ENCODE results near the gene NIM1K. TPM values are rescaled to one million over a fixed set of nuclear protein-coding genes. Genes with fewer than 3 reads are reported as not detected.

Gene NIM1K
- total RNA-seq, 2 donors from 2014 or later: 0.42 TPM; not detected in 1

- DNase-seq: no peak
- Histone ChIP-seq H3K9me3 (no peaks in the 10 kb centered on the region), H3K27me3 (no peaks in the 10 kb centered on the region), H3K27ac (no peak overlapping the region), H3K9ac (ENCODE audit: low read depth in 2 of 2, low read length in 2 of 2) (no peak overlapping the region), H3K4me3 (no peak overlapping the region), H3K4me1 (no peaks in the 10 kb centered on the region), H3K36me3 (no peaks in the 10 kb centered on the region)
- intact Hi-C loops (cut with DNase I): no loop called here
- no peak for TF ChIP-seq CTCF (IDR thresholded peaks at IDR 0.05)
Observed at GRCh38 chr5:43227655-43228054, 35.6 kb downstream of the NIM1K start.

GRCh38 chr5:43230707-43231106 is 38.7 kb downstream of the NIM1K start:
- Histone ChIP-seq H3K4me3 (no peak overlapping the region), H3K36me3 (no peaks in the 10 kb centered on the region), H3K27ac (no peak overlapping the region), H3K9ac (ENCODE audit: low read depth in 2 of 2, low read length in 2 of 2) (no peak overlapping the region), H3K4me1 (no peaks in the 10 kb centered on the region), H3K27me3 (no peaks in the 10 kb centered on the region), H3K9me3 (no peaks in the 10 kb centered on the region)
- no peak for TF ChIP-seq CTCF (IDR thresholded peaks at IDR 0.05)
- intact Hi-C loops (cut with DNase I): no loop called here
- no peak for DNase-seq

DNA sequence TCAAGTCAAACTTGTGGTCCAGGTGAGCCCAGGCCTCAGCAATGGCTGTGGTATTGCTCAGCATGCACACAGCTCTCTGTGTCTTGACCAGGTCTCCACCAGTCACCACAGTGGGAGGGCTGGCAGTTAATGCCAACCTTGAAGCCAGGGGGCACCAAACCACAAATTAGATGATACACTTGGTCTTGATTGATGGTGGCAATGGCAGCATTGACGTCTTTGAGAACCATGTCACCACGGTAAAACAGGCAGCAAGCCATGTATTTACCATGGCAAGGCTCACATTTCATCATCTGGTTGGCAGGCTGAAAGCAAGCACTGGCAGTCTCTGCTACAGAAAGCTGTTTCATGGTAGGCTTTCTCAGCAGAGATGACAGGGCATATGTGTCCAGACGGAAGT is 40.0 kb downstream of the NIM1K start:
- Histone ChIP-seq H3K27ac (no peak overlapping the region), H3K27me3 (no peaks in the 10 kb centered on the region), H3K9ac (ENCODE audit: low read depth in 2 of 2, low read length in 2 of 2) (no peak overlapping the region), H3K4me1 (no peaks in the 10 kb centered on the region), H3K9me3 (no peaks in the 10 kb centered on the region), H3K36me3 (no peaks in the 10 kb centered on the region), H3K4me3 (no peak overlapping the region)
- DNase-seq: no peak
- intact Hi-C loops (cut with DNase I): no loop called here
- TF ChIP-seq CTCF (IDR thresholded peaks at IDR 0.05): no peak

- Histone ChIP-seq H3K9me3 (no peaks in the 10 kb centered on the region), H3K27me3 (no peaks in the 10 kb centered on the region), H3K4me1 (no peaks in the 10 kb centered on the region), H3K9ac (ENCODE audit: low read depth in 2 of 2, low read length in 2 of 2) (no peak overlapping the region), H3K36me3 (no peaks in the 10 kb centered on the region), H3K27ac (no peak overlapping the region), H3K4me3 (no peak overlapping the region)
- TF ChIP-seq CTCF (IDR thresholded peaks at IDR 0.05): no peak
- intact Hi-C loops (cut with DNase I): no loop called here
- no peak for DNase-seq
Observed at GRCh38 chr5:43232943-43233833, 41.2 kb downstream of the NIM1K start.

DNA sequence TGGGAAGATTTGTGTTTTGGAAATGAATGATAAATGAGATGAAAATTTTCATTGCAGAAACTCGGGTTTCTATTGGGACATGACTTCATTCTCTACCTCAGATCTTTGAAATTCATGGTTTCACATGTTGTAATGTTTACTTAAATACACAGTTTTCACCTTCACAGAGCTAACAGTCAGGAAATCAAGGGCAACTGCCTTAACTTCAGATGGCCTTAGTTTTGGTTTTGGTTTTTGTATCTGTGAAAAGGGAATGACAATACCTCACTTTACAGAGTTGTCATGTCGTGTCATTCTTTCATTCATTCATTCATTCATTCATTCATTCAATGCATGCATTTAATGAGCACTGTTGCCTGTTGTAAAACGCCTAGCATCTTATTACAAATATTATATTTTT is 41.9 kb downstream of the NIM1K start:
- no peak for DNase-seq
- Histone ChIP-seq H3K4me3 (no peak overlapping the region), H3K36me3 (no peaks in the 10 kb centered on the region), H3K9ac (ENCODE audit: low read depth in 2 of 2, low read length in 2 of 2) (no peak overlapping the region), H3K27ac (no peak overlapping the region), H3K9me3 (no peaks in the 10 kb centered on the region), H3K4me1 (no peaks in the 10 kb centered on the region), H3K27me3 (no peaks in the 10 kb centered on the region)
- TF ChIP-seq CTCF (IDR thresholded peaks at IDR 0.05): no peak
- intact Hi-C loops (cut with DNase I): no loop called here
